Measurements from ENCODE around the gene CEBPA.

Gene CEBPA

GRCh38 chr19:33273881-33274662 is 28.3 kb downstream of the CEBPA start:
- TF ChIP-seq EZH2phosphoT487 (IDR thresholded peaks at IDR 0.05; ENCODE audit: low read depth) (no peak), CTCF (IDR thresholded peaks at IDR 0.05; ENCODE audit: low read depth, low read length) (no peak)
- Histone ChIP-seq H3K4me1 (ENCODE audit: low read length) (peaks cover under 1% of the 10 kb centered on the region), H3K27ac (ENCODE audit: low read length) (no peak overlapping the region), H3K4me3 (ENCODE audit: low read length) (no peak overlapping the region), H3K79me2 (ENCODE audit: low read length) (no peaks in the 10 kb centered on the region), H3K36me3 (replicated peaks; ENCODE audit: low read depth, low read length) (no peaks in the 10 kb centered on the region), H3K9me3 (ENCODE audit: insufficient read depth, low read length) (no peaks in the 10 kb centered on the region), H2AFZ (ENCODE audit: low read depth, low read length) (no peak overlapping the region), H3K9ac (ENCODE audit: low read length) (no peak overlapping the region), H3K27me3 (ENCODE audit: low read depth, low read length) (no peaks in the 10 kb centered on the region), H3K4me2 (ENCODE audit: low read length) (no peak overlapping the region), H4K20me1 (ENCODE audit: insufficient read depth, low read length) (no peaks in the 10 kb centered on the region)

GRCh38 chr19:33273065-33273736 is 29.1 kb downstream of the CEBPA start:
- H3K79me2 ChIP-seq (ENCODE audit: low read length): no peaks in the 10 kb centered on the region
- no peak for TF ChIP-seq CTCF (IDR thresholded peaks at IDR 0.05; ENCODE audit: low read depth, low read length)
- TF ChIP-seq EZH2phosphoT487 (IDR thresholded peaks at IDR 0.05; ENCODE audit: low read depth): no peak
- H4K20me1 ChIP-seq (ENCODE audit: insufficient read depth, low read length): no peaks in the 10 kb centered on the region
- no peak overlapping the region for H3K4me2 ChIP-seq (ENCODE audit: low read length)
- peaks cover 9% of the 10 kb centered on the region for H3K4me1 ChIP-seq (ENCODE audit: low read length)
- H3K4me3 ChIP-seq (ENCODE audit: low read length): no peak overlapping the region
- no peaks in the 10 kb centered on the region for H3K27me3 ChIP-seq (ENCODE audit: low read depth, low read length)
- H3K9me3 ChIP-seq (ENCODE audit: insufficient read depth, low read length): no peaks in the 10 kb centered on the region
- no peaks in the 10 kb centered on the region for H3K36me3 ChIP-seq (replicated peaks; ENCODE audit: low read depth, low read length)
- H3K9ac ChIP-seq (ENCODE audit: low read length): no peak overlapping the region
- H3K27ac ChIP-seq (ENCODE audit: low read length): no peak overlapping the region
- H2AFZ ChIP-seq (ENCODE audit: low read depth, low read length): no peak overlapping the region

- no peak overlapping the region for H2AFZ ChIP-seq (ENCODE audit: low read depth, low read length)
- no peak overlapping the region for H3K4me2 ChIP-seq (ENCODE audit: low read length)
- no peaks in the 10 kb centered on the region for H3K79me2 ChIP-seq (ENCODE audit: low read length)
- TF ChIP-seq CTCF (IDR thresholded peaks at IDR 0.05; ENCODE audit: low read depth, low read length) (no peak), EZH2phosphoT487 (IDR thresholded peaks at IDR 0.05; ENCODE audit: low read depth) (no peak)
- no peaks in the 10 kb centered on the region for H3K27me3 ChIP-seq (ENCODE audit: low read depth, low read length)
- no peak overlapping the region for H3K4me3 ChIP-seq (ENCODE audit: low read length)
- H3K4me1 ChIP-seq (ENCODE audit: low read length): peaks cover 19% of the 10 kb centered on the region
- H3K9ac ChIP-seq (ENCODE audit: low read length): no peak overlapping the region
- no peaks in the 10 kb centered on the region for H3K9me3 ChIP-seq (ENCODE audit: insufficient read depth, low read length)
- H3K27ac ChIP-seq (ENCODE audit: low read length): no peak overlapping the region
- no peaks in the 10 kb centered on the region for H3K36me3 ChIP-seq (replicated peaks; ENCODE audit: low read depth, low read length)
- no peaks in the 10 kb centered on the region for H4K20me1 ChIP-seq (ENCODE audit: insufficient read depth, low read length)
Observed at GRCh38 chr19:33271246-33272021, 30.9 kb downstream of the CEBPA start.

- Histone ChIP-seq H2AFZ (ENCODE audit: low read depth, low read length) (no peak overlapping the region), H3K4me3 (ENCODE audit: low read length) (no peak overlapping the region), H3K9ac (ENCODE audit: low read length) (no peak overlapping the region), H3K4me1 (ENCODE audit: low read length) (peaks cover 19% of the 10 kb centered on the region), H3K79me2 (ENCODE audit: low read length) (no peaks in the 10 kb centered on the region), H3K9me3 (ENCODE audit: insufficient read depth, low read length) (no peaks in the 10 kb centered on the region), H4K20me1 (ENCODE audit: insufficient read depth, low read length) (no peaks in the 10 kb centered on the region), H3K27ac (ENCODE audit: low read length) (no peak overlapping the region), H3K27me3 (ENCODE audit: low read depth, low read length) (no peaks in the 10 kb centered on the region), H3K36me3 (replicated peaks; ENCODE audit: low read depth, low read length) (no peaks in the 10 kb centered on the region), H3K4me2 (ENCODE audit: low read length) (no peak overlapping the region)
- TF ChIP-seq CTCF (IDR thresholded peaks at IDR 0.05; ENCODE audit: low read depth, low read length) (no peak), EZH2phosphoT487 (IDR thresholded peaks at IDR 0.05; ENCODE audit: low read depth) (no peak)
Observed at GRCh38 chr19:33270769-33271168, 31.6 kb downstream of the CEBPA start.
